Measurements from ENCODE around the gene NMT1.

NMT1 gene

DNA sequence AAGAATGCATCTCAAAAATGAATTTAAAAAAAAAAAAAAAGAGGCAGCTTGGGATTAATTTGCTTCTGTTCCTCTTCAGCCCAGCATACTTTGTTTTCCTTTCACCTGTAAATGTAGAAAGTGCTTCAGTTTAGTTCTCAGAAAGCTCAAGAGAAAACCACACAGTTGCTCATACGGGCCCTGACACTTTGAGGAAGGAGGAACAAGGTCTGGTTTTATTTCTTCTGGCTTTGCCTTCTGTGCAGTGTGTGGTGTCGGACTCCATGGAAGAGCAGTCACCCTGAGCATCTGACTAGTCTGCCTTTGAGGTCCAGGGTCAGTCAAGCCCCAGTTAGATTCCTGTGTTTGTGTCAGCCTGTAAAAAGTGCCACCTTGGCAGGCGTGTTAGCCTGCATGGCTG lies 27.6 kb downstream of the NMT1 start:
- no peaks in the 10 kb centered on the region for H3K27me3 ChIP-seq (ENCODE audit: control insufficient read depth, low read length)
- no peak overlapping the region for H3K4me2 ChIP-seq (ENCODE audit: low read length)
- peaks cover 79% of the 10 kb centered on the region for H3K36me3 ChIP-seq (ENCODE audit: control insufficient read depth, low read length)
- no peaks in the 10 kb centered on the region for H3K4me1 ChIP-seq (ENCODE audit: control insufficient read depth, low read length)
- H3K27ac ChIP-seq (ENCODE audit: low read depth, low read length), result no peak overlapping the region
- no peaks in the 10 kb centered on the region for H4K20me1 ChIP-seq (ENCODE audit: control insufficient read depth, insufficient read depth, low read depth, low read length)
- H3K79me2 ChIP-seq (ENCODE audit: control insufficient read depth, low read length), result no peaks in the 10 kb centered on the region
- TF ChIP-seq EZH2phosphoT487 (IDR thresholded peaks at IDR 0.05; ENCODE audit: borderline replicate concordance, low read length), result no peak
- TF ChIP-seq, protein P1, sequence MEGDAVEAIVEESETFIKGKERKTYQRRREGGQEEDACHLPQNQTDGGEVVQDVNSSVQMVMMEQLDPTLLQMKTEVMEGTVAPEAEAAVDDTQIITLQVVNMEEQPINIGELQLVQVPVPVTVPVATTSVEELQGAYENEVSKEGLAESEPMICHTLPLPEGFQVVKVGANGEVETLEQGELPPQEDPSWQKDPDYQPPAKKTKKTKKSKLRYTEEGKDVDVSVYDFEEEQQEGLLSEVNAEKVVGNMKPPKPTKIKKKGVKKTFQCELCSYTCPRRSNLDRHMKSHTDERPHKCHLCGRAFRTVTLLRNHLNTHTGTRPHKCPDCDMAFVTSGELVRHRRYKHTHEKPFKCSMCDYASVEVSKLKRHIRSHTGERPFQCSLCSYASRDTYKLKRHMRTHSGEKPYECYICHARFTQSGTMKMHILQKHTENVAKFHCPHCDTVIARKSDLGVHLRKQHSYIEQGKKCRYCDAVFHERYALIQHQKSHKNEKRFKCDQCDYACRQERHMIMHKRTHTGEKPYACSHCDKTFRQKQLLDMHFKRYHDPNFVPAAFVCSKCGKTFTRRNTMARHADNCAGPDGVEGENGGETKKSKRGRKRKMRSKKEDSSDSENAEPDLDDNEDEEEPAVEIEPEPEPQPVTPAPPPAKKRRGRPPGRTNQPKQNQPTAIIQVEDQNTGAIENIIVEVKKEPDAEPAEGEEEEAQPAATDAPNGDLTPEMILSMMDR (IDR thresholded peaks at IDR 0.05; ENCODE audit: low read depth, low read length, poor library complexity, severe bottlenecking), result no peak
- H3K9me3 ChIP-seq (ENCODE audit: control insufficient read depth, insufficient read depth, low read length), result no peaks in the 10 kb centered on the region
- H3F3A ChIP-seq (ENCODE audit: control insufficient read depth, insufficient read depth), result peaks cover 3% of the 10 kb centered on the region; the same call in 1 of the 2 replicates
- no peaks in the 10 kb centered on the region for H3K9me2 ChIP-seq (replicated peaks; ENCODE audit: control insufficient read depth, low read length)
- H3K4me3 ChIP-seq (ENCODE audit: low read length), result no peak overlapping the region

DNA sequence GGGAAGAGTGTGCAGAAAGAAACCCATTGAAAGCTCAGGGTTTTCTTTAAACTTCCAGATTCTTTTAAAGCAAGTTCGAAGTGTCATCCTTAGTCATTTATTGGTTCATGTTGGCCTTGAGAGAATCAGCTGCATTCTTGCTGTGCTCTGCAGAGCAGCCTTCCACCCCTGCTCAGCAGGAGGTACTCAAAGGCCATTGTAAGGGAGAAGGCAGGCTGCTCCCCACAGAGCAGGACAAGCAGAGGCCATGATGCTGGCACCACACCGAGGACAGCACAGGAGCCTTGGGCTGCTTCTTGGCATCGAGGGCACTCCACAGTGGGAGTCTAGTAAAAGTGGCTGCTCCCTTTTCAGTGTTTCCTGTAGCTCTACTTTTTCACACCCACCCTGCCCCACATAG lies 29.6 kb downstream of the NMT1 start:
- peaks cover 73% of the 10 kb centered on the region for H3K36me3 ChIP-seq (ENCODE audit: control insufficient read depth, low read length)
- H3K4me3 ChIP-seq (ENCODE audit: low read length), result no peak overlapping the region
- no peak overlapping the region for H3K27ac ChIP-seq (ENCODE audit: low read depth, low read length)
- H3F3A ChIP-seq (ENCODE audit: control insufficient read depth, insufficient read depth), result peaks cover 3% of the 10 kb centered on the region; the same call in 1 of the 2 replicates
- no peaks in the 10 kb centered on the region for H4K20me1 ChIP-seq (ENCODE audit: control insufficient read depth, insufficient read depth, low read depth, low read length)
- no peaks in the 10 kb centered on the region for H3K9me3 ChIP-seq (ENCODE audit: control insufficient read depth, insufficient read depth, low read length)
- no peak overlapping the region for H3K4me2 ChIP-seq (ENCODE audit: low read length)
- no peaks in the 10 kb centered on the region for H3K27me3 ChIP-seq (ENCODE audit: control insufficient read depth, low read length)
- H3K79me2 ChIP-seq (ENCODE audit: control insufficient read depth, low read length), result no peaks in the 10 kb centered on the region
- no peak for TF ChIP-seq EZH2phosphoT487 (IDR thresholded peaks at IDR 0.05; ENCODE audit: borderline replicate concordance, low read length)
- TF ChIP-seq, protein P1 (IDR thresholded peaks at IDR 0.05; ENCODE audit: low read depth, low read length, poor library complexity, severe bottlenecking), result no peak
- no peaks in the 10 kb centered on the region; the same call in 1 of the 2 replicates for H3K4me1 ChIP-seq (ENCODE audit: control insufficient read depth, low read length)
- H3K9me2 ChIP-seq (replicated peaks; ENCODE audit: control insufficient read depth, low read length), result no peaks in the 10 kb centered on the region

DNA sequence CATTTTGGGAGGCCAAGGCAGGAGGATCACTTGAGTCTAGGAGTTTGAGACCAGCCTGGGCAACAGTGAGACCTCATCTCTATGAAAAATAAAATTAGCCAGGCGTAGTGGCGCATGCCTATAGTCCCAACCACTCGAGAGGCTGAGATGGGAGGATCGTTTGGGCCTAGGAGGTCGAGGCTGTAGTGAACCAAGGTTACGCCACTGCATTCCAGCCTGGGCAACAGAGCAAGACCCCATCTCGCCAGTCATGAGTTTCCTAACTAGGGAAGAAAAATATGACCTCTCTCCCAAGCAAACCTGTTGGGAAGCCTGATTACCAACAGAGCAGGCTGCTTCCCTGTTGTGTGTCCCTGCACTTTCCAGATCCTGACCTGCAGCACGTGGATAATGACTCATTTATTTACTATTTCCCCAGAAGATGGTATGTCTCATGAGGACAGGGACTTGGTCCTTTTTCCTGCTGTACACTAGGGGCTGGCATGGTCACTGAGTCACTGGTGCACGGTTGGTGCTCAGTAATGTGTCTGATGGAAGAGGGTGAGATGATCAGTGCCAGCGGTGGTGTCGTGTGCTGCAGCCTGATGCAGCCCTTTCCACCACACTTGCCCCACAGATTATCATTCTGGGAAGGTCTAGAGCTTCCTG lies 30.8 kb downstream of the NMT1 start:
- H3K79me2 ChIP-seq (ENCODE audit: control insufficient read depth, low read length), result no peaks in the 10 kb centered on the region
- no peak overlapping the region for H3K4me2 ChIP-seq (ENCODE audit: low read length)
- TF ChIP-seq, protein P1 (IDR thresholded peaks at IDR 0.05; ENCODE audit: low read depth, low read length, poor library complexity, severe bottlenecking), result no peak
- no peak for TF ChIP-seq EZH2phosphoT487 (IDR thresholded peaks at IDR 0.05; ENCODE audit: borderline replicate concordance, low read length)
- no peaks in the 10 kb centered on the region for H3K27me3 ChIP-seq (ENCODE audit: control insufficient read depth, low read length)
- no peak overlapping the region for H3K4me3 ChIP-seq (ENCODE audit: low read length)
- H3F3A ChIP-seq (ENCODE audit: control insufficient read depth, insufficient read depth), result peaks cover 3% of the 10 kb centered on the region; the same call in 1 of the 2 replicates
- H3K4me1 ChIP-seq (ENCODE audit: control insufficient read depth, low read length), result peaks cover 6% of the 10 kb centered on the region; the same call in 1 of the 2 replicates
- H3K9me2 ChIP-seq (replicated peaks; ENCODE audit: control insufficient read depth, low read length), result no peaks in the 10 kb centered on the region
- no peaks in the 10 kb centered on the region for H3K9me3 ChIP-seq (ENCODE audit: control insufficient read depth, insufficient read depth, low read length)
- H4K20me1 ChIP-seq (ENCODE audit: control insufficient read depth, insufficient read depth, low read depth, low read length), result no peaks in the 10 kb centered on the region
- no peak overlapping the region for H3K27ac ChIP-seq (ENCODE audit: low read depth, low read length)
- peaks cover 77% of the 10 kb centered on the region for H3K36me3 ChIP-seq (ENCODE audit: control insufficient read depth, low read length)

All from DOHH2 (cell line).